K562 (cell line): ENCODE measurements around the gene CPT1B. TPM values are rescaled to one million over a fixed set of nuclear protein-coding genes. Genes with fewer than 3 reads are reported as not detected.

Experiments used
- BCOR ChIP-seq: fragments of 450-650 bp; IDR thresholded peaks from 2 replicates; pipeline ENCODE4 v1.6.1; 2016
- CBX1 ChIP-seq: sonication (generic); IDR thresholded peaks from 2 replicates; pipeline ENCODE4 v1.6.1; 2016; ENCODE audit warnings: antibody characterized with exemption, low read depth, mild to moderate bottlenecking
- FOXM1 ChIP-seq, 2 experiments: fragments of 450-650 bp in 1 of 2; sonication (generic) in 1 of 2; formaldehyde crosslinking in 1 of 2; IDR thresholded peaks; 2 replicates each; pipeline versions ENCODE4 v1.6.1 to v1.9.0; 2017 to 2022; ENCODE audit warnings: low read depth in 2 of 2, mild to moderate bottlenecking in 2 of 2, missing genetic modification reagents in 1 of 2, moderate library complexity in 1 of 2
- JUN ChIP-seq, 2 experiments: sonication (generic) in 1 of 2; formaldehyde crosslinking in 1 of 2; IDR thresholded peaks; 2 replicates each; pipeline versions ENCODE4 v1.6.1 to v1.8.0; 2012 to 2022; ENCODE audit warnings: borderline replicate concordance in 2 of 2, mild to moderate bottlenecking in 2 of 2, improper control_type of control experiment in 1 of 2, low read depth in 1 of 2, low read length in 1 of 2, missing genetic modification reagents in 1 of 2
- JUNB ChIP-seq: fragments of 450-650 bp; formaldehyde crosslinking; conservative IDR thresholded peaks from 2 replicates; pipeline ENCODE4 v1.4.0; 2020; ENCODE audit warnings: mild to moderate bottlenecking
- KLF6 ChIP-seq: fragments of 250-450 bp; sonication (Bioruptor Pico); IDR thresholded peaks from 2 replicates; pipeline ENCODE4 v1.4.0; 2020; ENCODE audit warnings: mild to moderate bottlenecking, moderate library complexity, borderline replicate concordance
- LCOR ChIP-seq: sonication (generic); formaldehyde crosslinking; IDR thresholded peaks from 2 replicates; pipeline ENCODE4 v1.8.0; 2022; ENCODE audit warnings: mild to moderate bottlenecking, missing genetic modification reagents
- MCM5 ChIP-seq: fragments of 450-650 bp; IDR thresholded peaks from 2 replicates; pipeline ENCODE4 v1.6.1; 2016; ENCODE audit warnings: low read depth
- MYC ChIP-seq, 2 experiments: fragments of 250-450 bp in 1 of 2; sonication (Bioruptor Pico) in 1 of 2; IDR thresholded peaks; 2 replicates each; pipeline versions ENCODE4 v1.5.1 to v1.6.1; 2012 to 2021; ENCODE audit warnings: low read depth in 2 of 2, borderline replicate concordance in 1 of 2, improper control_type of control experiment in 1 of 2, low read length in 1 of 2, mild to moderate bottlenecking in 1 of 2, moderate library complexity in 1 of 2
- NCOA1 ChIP-seq: fragments of 450-650 bp; IDR thresholded peaks from 2 replicates; pipeline ENCODE4 v1.6.1; 2016; ENCODE audit warnings: low read depth
- NCOR1 ChIP-seq: fragments of 450-650 bp; IDR thresholded peaks from 2 replicates; pipeline ENCODE4 v1.6.1; 2016; ENCODE audit warnings: mild to moderate bottlenecking, moderate library complexity
- NFE2L1 ChIP-seq: fragments of 450-650 bp; IDR thresholded peaks from 2 replicates; pipeline ENCODE4 v1.6.1; 2016; ENCODE audit warnings: missing genetic modification characterization, low read depth, mild to moderate bottlenecking, missing compliant biosample characterization, moderate library complexity, borderline replicate concordance
- NR2F6 ChIP-seq: fragments of 450-650 bp; formaldehyde crosslinking; IDR thresholded peaks from 2 replicates; pipeline ENCODE4 v1.4.0; 2020; ENCODE audit warnings: mild to moderate bottlenecking
- PHB ChIP-seq: fragments of 250-450 bp; sonication (Bioruptor Pico); IDR thresholded peaks from 2 replicates; pipeline ENCODE4 v1.5.0; 2021
- PHB2 ChIP-seq: fragments of 450-650 bp; IDR thresholded peaks from 2 replicates; pipeline ENCODE4 v1.6.1; 2017; ENCODE audit warnings: low read depth
- SIN3A ChIP-seq, 2 experiments: fragments of 150-350 bp in 1 of 2; IDR thresholded peaks; 2 replicates each; pipeline ENCODE4 v1.6.1; 2011 to 2016; ENCODE audit warnings: borderline replicate concordance in 2 of 2, low read depth in 2 of 2, low read length in 2 of 2, mild to moderate bottlenecking in 2 of 2, moderate library complexity in 2 of 2; ENCODE audit not compliant: control insufficient read depth in 1 of 2
- SMARCC2 ChIP-seq: fragments of 450-650 bp; IDR thresholded peaks from 2 replicates; pipeline ENCODE4 v1.6.1; 2017; ENCODE audit warnings: antibody characterized with exemption, moderate library complexity, mild to moderate bottlenecking, low read depth
- ZBTB5 ChIP-seq: fragments of 450-650 bp; IDR thresholded peaks from 2 replicates; pipeline ENCODE4 v1.6.1; 2017; ENCODE audit warnings: antibody characterized with exemption
- ZNF23 ChIP-seq: fragments of 250-450 bp; sonication (Bioruptor Pico); IDR thresholded peaks from 2 replicates; pipeline ENCODE4 v1.4.0; 2020; ENCODE audit warnings: mild to moderate bottlenecking
- ZNF518B ChIP-seq: fragments of 250-450 bp; sonication (Bioruptor Pico); IDR thresholded peaks from 2 replicates; pipeline ENCODE4 v1.5.0; 2021; ENCODE audit warnings: mild to moderate bottlenecking, moderate library complexity
- polyA plus RNA-seq, 8 experiments: library from polyadenylated mRNA; depleted of rRNA in 4 of 8; stranded (reverse) in 5 of 8; unstranded in 3 of 8; fragments of >200 nt; fragmentation: Nextera tagmentation in 2 of 8; fragmentation: Illumina TruSeq in 1 of 8; extraction: Ambion mirVana in 2 of 8; extraction: Trizol in 1 of 8; gene quantifications; 2 replicates each; pipeline versions ENCODE4 v1.2.1 to v1.2.3, GENCODE V29; 2011 to 2014; ENCODE audit warnings: inconsistent platforms in 1 of 8, missing spikeins in 1 of 8
- total RNA-seq, 7 experiments: library from RNA; depleted of rRNA in 6 of 7; stranded (reverse); fragments of >200 nt in 6 of 7; fragmentation: Illumina TruSeq in 2 of 7; extraction: Trizol in 2 of 7; gene quantifications; 2 replicates each; pipeline versions ENCODE4 v1.2.1 to v1.2.3, GENCODE V29; 2011 to 2021; ENCODE audit warnings: low replicate concordance in 1 of 7

CPT1B gene
- total and polyA plus RNA-seq, 9 of the 15 experiments (the other 6 are each of a cell fraction or from before 2014, with no cell fraction given): 0.35 to 6.1 (median 2.6) TPM

- TF ChIP-seq ZNF518B (CRISPR knock-in tag) (no peak), PHB2 (no peak), JUNB (no peak), SIN3A (IDR thresholded peaks at IDR 0.05; ENCODE audit: borderline replicate concordance in 2 of 2, control insufficient read depth in 1 of 2, low read depth in 2 of 2, low read length in 2 of 2) (no peak), SMARCC2 (no peak), KLF6 (CRISPR knock-in tag) (no peak), MYC (IDR thresholded peaks at IDR 0.05; ENCODE audit: low read depth, low read length) (no peak), MYC (CRISPR knock-in tag; IDR thresholded peaks at IDR 0.05; ENCODE audit: borderline replicate concordance, low read depth) (no peak), JUN (IDR thresholded peaks at IDR 0.05; ENCODE audit: borderline replicate concordance, low read depth, low read length) (no peak), JUN (CRISPR knock-in tag; IDR thresholded peaks at IDR 0.05; ENCODE audit: borderline replicate concordance) (no peak), NCOA1 (no peak), FOXM1 (IDR thresholded peaks at IDR 0.05; ENCODE audit: low read depth) (no peak), FOXM1 (CRISPR knock-in tag; IDR thresholded peaks at IDR 0.05; ENCODE audit: low read depth) (no peak), MCM5 (no peak), BCOR (no peak), PHB (no peak), ZBTB5 (no peak), ZNF23 (CRISPR knock-in tag) (no peak), LCOR (CRISPR knock-in tag) (no peak), NFE2L1 (tag) (no peak), NCOR1 (peak; percentile 76), CBX1 (no peak), NR2F6 (CRISPR knock-in tag) (no peak)
These were observed 45.1 kb downstream of the CPT1B start (continued) for GRCh38 chr22:50532824-50533796.
